Ascending aorta (tissue), 2 donors: Measurements from ENCODE around the gene TOR1A. TPM values are rescaled to one million over a fixed set of nuclear protein-coding genes. Genes with fewer than 3 reads are reported as not detected.

Experiments used
- DNase-seq, 2 donors: peaks; one replicate each; pipeline ENCODE4 v3.0.0-alpha.2; 2019; ENCODE audit warnings: low spot score in 2 of 2
- H3K27ac ChIP-seq, 2 donors: fragments of 200-600 bp; sonication (generic); one replicate each; pipeline ENCODE4 v1.5.1; 2016 to 2017; ENCODE audit warnings: mild to moderate bottlenecking in 1 of 2
- H3K27me3 ChIP-seq: fragments of 200-600 bp; sonication (generic); one replicate; pipeline ENCODE4 v1.5.1; 2017
- H3K36me3 ChIP-seq, 2 donors: fragments of 200-600 bp; sonication (generic); one replicate each; pipeline ENCODE4 v1.5.1; 2016
- H3K4me1 ChIP-seq, 2 donors: fragments of 200-600 bp; sonication (generic); one replicate each; pipeline ENCODE4 v1.5.1; 2016 to 2017; ENCODE audit warnings: mild to moderate bottlenecking in 1 of 2
- H3K4me3 ChIP-seq, 2 donors: fragments of 200-600 bp; sonication (generic); one replicate each; pipeline ENCODE4 v1.5.1; 2016 to 2017; ENCODE audit warnings: mild to moderate bottlenecking in 1 of 2
- H3K9me3 ChIP-seq, 2 donors: fragments of 200-600 bp; sonication (generic); one replicate each; pipeline ENCODE4 v1.5.1; 2016
- CTCF ChIP-seq, 3 experiments: fragments of 200-600 bp in 2 of 3; fragments of 450-650 bp in 1 of 3; sonication (generic) in 2 of 3; IDR thresholded peaks; one replicate each; pipeline ENCODE4 v1.5.1; 2016 to 2019; ENCODE audit warnings: antibody characterized with exemption in 3 of 3, mild to moderate bottlenecking in 1 of 3, moderate library complexity in 1 of 3
- intact Hi-C: fragments of 100-400 bp; cut with DNase I; formaldehyde crosslinking; loops from one replicate; pipeline ENCODE4 v1.15.1; 2023
- total RNA-seq: library from RNA; depleted of rRNA; stranded (reverse); fragments of >200 nt; gene quantifications from one replicate; pipeline ENCODE4 v1.1.0, GENCODE V29; 2016

TOR1A gene
- total RNA-seq, 1 donor from 2014 or later, result 67.7 TPM

- H3K9me3 ChIP-seq, result no peaks in the 10 kb centered on the region
- intact Hi-C loops, result loop anchor here (1.0 to 10.0 kb wide), 3 partner anchors 11 to 400 kb away; partner anchors contain the start of gene TOR1A
- peak within 1 kb of the TSS; percentile 93 to 100 for H3K4me3 ChIP-seq
- no peak for TF ChIP-seq CTCF (IDR thresholded peaks at IDR 0.05)
- peak within 1 kb of the TSS; percentile 95 to 98 for H3K27ac ChIP-seq
- peak; percentile 67 to 97 for DNase-seq
- peaks cover 26 to 29% of the 10 kb centered on the region in 2 donors for H3K36me3 ChIP-seq
- peaks cover 5 to 42% of the 10 kb centered on the region in 2 donors for H3K4me1 ChIP-seq
- no peaks in the 10 kb centered on the region for H3K27me3 ChIP-seq
These were observed 11.4 kb upstream of the TOR1A start, which contains the start of the genes C9orf78 and USP20 for GRCh38 chr9:129835128-129835859. Gene C9orf78, minus strand, starts transcription at chr9:129835275. Its CDS starts 54 bp downstream, at chr9:129835221. Gene USP20, plus strand, starts transcription at chr9:129835458. Its CDS starts 17,098 bp downstream, at chr9:129852556.

GRCh38 chr9:129834489-129835127 lies 10.7 kb upstream of the TOR1A start:
- Histone ChIP-seq H3K36me3 (peaks cover 33 to 36% of the 10 kb centered on the region in 2 donors), H3K4me3 (peak overlapping the region; percentile 93 to 100), H3K4me1 (peaks cover 5 to 40% of the 10 kb centered on the region in 2 donors), H3K9me3 (no peaks in the 10 kb centered on the region), H3K27me3 (no peaks in the 10 kb centered on the region), H3K27ac (peak overlapping the region; percentile 72 to 95)
- intact Hi-C loops, result loop anchor here (1.0 to 10.0 kb wide), 3 partner anchors 10 to 400 kb away; partner anchors contain the start of gene TOR1A
- no peak for TF ChIP-seq CTCF (IDR thresholded peaks at IDR 0.05)
- DNase-seq, result no peak

GRCh38 chr9:129832982-129833381 lies 9.0 kb upstream of the TOR1A start:
- Histone ChIP-seq H3K36me3 (peaks cover 50 to 52% of the 10 kb centered on the region in 2 donors), H3K27me3 (no peaks in the 10 kb centered on the region), H3K9me3 (no peaks in the 10 kb centered on the region), H3K4me1 (peaks cover 0 to 23% of the 10 kb centered on the region in 2 donors), H3K27ac (no peak overlapping the region), H3K4me3 (no peak overlapping the region)
- intact Hi-C loops, result loop anchor here (10.0 kb wide), 1 partner anchor 402 kb away; no protein-coding TSS in a partner anchor
- DNase-seq, result no peak
- no peak for TF ChIP-seq CTCF (IDR thresholded peaks at IDR 0.05)

- DNase-seq, result no peak
- Histone ChIP-seq H3K36me3 (peaks cover 52 to 56% of the 10 kb centered on the region in 2 donors), H3K4me1 (peaks cover 0 to 5% of the 10 kb centered on the region in 2 donors), H3K27me3 (no peaks in the 10 kb centered on the region), H3K27ac (no peak overlapping the region), H3K9me3 (no peaks in the 10 kb centered on the region), H3K4me3 (no peak overlapping the region)
- intact Hi-C loops, result no loop called here
- TF ChIP-seq CTCF (IDR thresholded peaks at IDR 0.05), result no peak
These were observed 5.0 kb upstream of the TOR1A start for GRCh38 chr9:129828969-129829368.

- TF ChIP-seq CTCF (IDR thresholded peaks at IDR 0.05), result no peak
- peaks cover 52 to 53% of the 10 kb centered on the region in 2 donors for H3K36me3 ChIP-seq
- no peak overlapping the region for H3K4me3 ChIP-seq
- H3K27me3 ChIP-seq, result no peaks in the 10 kb centered on the region
- no peaks in the 10 kb centered on the region for H3K9me3 ChIP-seq
- DNase-seq, result no peak
- no peak overlapping the region for H3K27ac ChIP-seq
- peaks cover 0 to 2% of the 10 kb centered on the region in 2 donors for H3K4me1 ChIP-seq
- intact Hi-C loops, result no loop called here
These were observed 4.1 kb upstream of the TOR1A start for GRCh38 chr9:129828051-129828450.
